DMS 273 treated with DMSO at 0.1 percent for 48 hours (cell line): Measurements from ENCODE around the gene RDH11.
A peak's percentile ranks its signal among the peaks of the same experiment; 100 is the strongest.
"Not testable (repeated sequence)": the region's sequence is repeated elsewhere in the genome, so short reads cannot be mapped to it uniquely, and the experiment has no call there.

ENCODE experiments used
- DNase-seq: peaks from one replicate; lab custom pipeline; 2025; lab: John Stamatoyannopoulos, UW

RDH11 gene

DNA sequence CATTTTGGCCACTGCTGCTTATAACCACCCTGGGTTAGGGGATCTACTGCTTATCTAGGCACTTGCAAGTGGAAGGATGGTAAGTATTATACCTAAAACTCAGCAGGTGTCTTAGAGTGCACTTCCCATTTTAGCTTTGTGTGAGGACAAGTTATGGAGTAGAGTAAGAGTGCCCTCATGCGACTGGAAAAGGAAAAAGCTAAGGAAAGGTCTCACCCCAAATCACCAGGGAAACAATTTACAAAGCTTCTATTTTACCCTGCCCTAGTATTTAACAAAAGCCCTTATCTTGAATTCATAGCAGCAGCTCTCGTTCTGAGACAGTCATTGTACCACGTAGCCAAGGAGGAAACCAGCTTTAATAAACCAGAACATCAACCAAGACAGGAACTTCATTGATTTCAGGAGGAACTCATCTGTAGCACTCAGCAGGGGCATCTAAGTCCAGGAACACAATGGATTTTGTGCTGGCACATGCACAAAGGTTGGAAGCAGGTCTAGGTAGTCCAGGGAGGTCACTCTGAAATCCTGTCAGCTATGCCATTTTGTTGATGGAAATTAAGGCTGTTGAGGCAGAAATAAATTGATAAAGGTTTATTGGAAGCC is 9.0 kb upstream of the RDH11 start:
- DNase-seq, result peak; percentile 44

- DNase-seq, result no peak
Observed at GRCh38 chr14:67703997-67704396, 8.4 kb upstream of the RDH11 start.

- DNase-seq, result not testable (repeated sequence)
Observed at GRCh38 chr14:67701492-67701891, 5.9 kb upstream of the RDH11 start, which contains the start of gene RDH12. RDH12 (plus strand) TSS chr14:67701886; CDS start chr14:67722643, 20,757 bp downstream.

DNA sequence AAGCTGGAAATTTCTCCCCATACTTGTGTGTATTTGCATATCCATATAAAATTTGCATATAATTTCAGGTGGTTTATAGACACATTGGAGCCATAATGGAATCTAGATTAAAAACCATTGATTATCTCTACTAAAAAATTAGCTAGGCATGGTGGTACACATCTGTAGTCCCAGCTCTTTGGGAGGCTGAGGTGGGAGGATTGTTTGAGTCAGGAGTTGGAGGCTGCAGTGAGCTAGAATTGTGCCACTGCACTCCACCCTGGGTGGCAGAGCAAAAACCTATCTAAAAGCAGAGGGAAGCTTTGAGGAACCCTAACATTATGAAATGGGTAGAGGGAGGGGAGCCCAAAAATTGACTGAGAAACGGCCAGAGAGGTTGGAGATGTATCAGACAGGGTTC is 2.6 kb upstream of the RDH11 start:
- no peak for DNase-seq

GRCh38 chr14:67697006-67697405 is 1.4 kb upstream of the RDH11 start:
- no peak for DNase-seq

GRCh38 chr14:67694791-67695393 is 672 bp downstream of the RDH11 start:
- peak; percentile 70 for DNase-seq

GRCh38 chr14:67690011-67690410 is 5.6 kb downstream of the RDH11 start:
- DNase-seq, result no peak

- no peak for DNase-seq
Observed at GRCh38 chr14:67683842-67684241, 11.7 kb downstream of the RDH11 start.

DNA sequence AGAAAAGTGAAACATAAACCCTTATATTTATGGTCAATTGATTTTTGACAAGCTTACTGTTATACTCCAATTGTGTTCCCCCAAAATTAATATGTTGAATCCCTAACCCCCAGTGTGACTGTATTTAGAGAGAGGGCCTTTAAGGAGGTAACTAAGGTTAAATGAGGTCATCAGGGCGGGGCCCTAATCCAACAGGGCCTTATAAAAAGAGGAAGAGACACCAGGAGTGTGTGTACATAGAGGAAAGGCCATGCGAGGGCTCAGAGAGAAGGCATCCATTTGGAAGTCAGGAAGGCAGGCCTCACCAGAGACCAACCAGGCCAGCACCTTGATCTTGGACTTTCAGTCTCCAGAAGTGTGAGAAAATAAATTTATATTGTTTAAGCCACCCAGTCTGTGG is 14.6 kb downstream of the RDH11 start:
- DNase-seq, result no peak

- DNase-seq, result no peak
Observed at GRCh38 chr14:67680121-67680602, 15.4 kb downstream of the RDH11 start.

GRCh38 chr14:67679006-67679405 is 16.6 kb downstream of the RDH11 start:
- no peak for DNase-seq

- no peak for DNase-seq
Observed at GRCh38 chr14:67675219-67675582, 20.4 kb downstream of the RDH11 start.

GRCh38 chr14:67674480-67675218 is 20.9 kb downstream of the RDH11 start, which contains the start of gene VTI1B:
VTI1B (minus strand) TSS chr14:67674632; CDS start chr14:67674489, 143 bp downstream.
- DNase-seq, result peak; percentile 32

GRCh38 chr14:67674139-67674479 is 21.5 kb downstream of the RDH11 start:
- no peak for DNase-seq

DNA sequence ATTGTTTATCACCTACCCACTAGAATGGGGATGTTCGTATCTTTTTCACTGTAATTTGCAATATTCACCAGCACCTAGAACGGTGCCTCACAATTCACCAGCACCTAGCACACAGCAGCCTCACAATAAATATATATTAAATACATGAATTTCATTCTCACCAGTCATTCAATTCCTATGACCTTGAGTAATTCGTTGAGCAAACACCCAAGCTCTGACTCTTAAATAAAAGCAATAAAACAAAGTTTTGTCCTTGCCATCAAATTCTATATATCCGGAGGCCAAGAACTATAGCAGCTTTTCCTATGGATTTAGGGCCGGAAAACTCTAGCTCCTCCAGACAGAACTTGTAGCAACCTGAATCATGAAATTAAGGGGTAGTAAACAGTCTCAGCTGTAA is 22.1 kb downstream of the RDH11 start:
- DNase-seq, result no peak

GRCh38 chr14:67668559-67668958 is 27.0 kb downstream of the RDH11 start:
- DNase-seq, result no peak

GRCh38 chr14:67666750-67667449 is 28.7 kb downstream of the RDH11 start:
- DNase-seq, result peak; percentile 8

DNA sequence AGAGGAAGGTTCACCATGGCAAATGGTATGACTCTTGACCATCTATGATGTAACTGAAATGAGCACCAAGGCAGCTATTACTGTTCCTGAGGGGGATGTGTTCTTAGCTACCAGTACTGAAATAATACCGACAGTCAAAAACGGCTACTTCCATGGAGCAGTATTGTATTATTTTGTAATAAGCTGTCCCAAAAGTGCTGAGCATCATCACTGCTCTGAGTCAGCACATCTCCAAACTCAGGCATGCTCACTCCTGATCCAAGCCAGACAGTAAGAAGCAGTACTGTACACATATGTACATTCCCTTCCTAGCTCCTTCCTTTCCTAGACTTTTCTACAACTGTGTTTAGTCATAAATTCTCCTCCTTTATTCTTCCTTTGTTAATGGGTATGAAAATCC is 29.7 kb downstream of the RDH11 start:
- no peak for DNase-seq

DNA sequence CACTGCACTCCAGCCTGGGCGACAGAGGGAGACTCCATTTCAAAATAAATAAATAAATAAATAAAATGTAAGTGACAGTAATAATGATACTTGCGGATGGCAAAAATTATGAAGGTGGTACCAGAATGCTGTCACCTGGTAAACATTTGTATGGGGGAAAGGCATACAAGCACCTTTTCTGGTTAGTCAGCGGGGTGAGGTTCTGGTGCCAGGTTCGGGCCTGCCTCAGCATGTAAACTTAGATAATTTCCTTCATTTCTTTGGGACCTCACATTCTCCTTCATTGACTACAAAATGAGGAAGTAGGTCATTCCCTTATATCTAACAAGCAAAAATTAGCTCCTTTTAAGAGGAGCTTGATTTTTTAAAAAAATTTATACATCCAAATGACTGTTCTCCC is 31.9 kb downstream of the RDH11 start:
- DNase-seq, result no peak

DNA sequence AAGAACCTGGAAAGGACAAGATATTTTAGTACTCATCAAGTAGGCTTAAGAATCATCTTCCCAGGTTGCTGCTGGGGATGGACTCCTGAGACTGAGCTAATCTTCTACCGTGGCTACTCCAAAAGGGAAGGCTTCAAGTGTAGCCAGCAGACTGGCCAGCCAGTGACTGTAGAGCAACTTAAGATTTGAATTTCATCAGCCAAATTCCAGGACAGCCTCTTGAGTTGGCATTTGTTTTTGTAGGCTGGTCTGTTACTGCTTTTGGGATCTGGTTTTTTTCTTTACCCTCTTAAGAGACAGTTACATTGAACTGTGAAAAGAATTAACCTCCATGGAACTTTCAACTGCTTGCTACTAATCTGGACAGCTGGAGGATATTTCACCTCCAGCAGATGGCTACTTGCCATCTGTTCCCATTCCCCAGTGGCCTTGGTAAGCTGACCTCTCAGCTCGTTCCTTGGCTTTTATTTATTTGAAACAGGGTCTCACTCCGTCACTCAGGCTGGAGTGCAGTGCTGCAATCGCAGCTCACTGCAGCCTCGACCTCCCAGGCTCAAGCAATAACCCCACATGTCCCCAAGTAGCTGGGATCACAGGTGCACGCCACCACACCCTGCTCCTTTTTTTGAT is 41.8 kb downstream of the RDH11 start:
- peak; percentile 34 for DNase-seq

- DNase-seq, result no peak
Observed at GRCh38 chr14:67652189-67652588, 43.4 kb downstream of the RDH11 start.

- no peak for DNase-seq
Observed at GRCh38 chr14:67650694-67651093, 44.9 kb downstream of the RDH11 start.
